ENCODE measurements around the gene ATIC.

ATIC gene

GRCh38 chr2:215370112-215370965 lies 58.5 kb downstream of the ATIC start:
- Histone ChIP-seq H3K27me3 (replicated peaks) (no peaks in the 10 kb centered on the region), H3K36me3 (replicated peaks) (peaks cover 92% of the 10 kb centered on the region), H3K27ac (peak overlapping the region; percentile 32), H3K4me3 (ENCODE audit: low read depth, low read length) (no peak overlapping the region)
- in situ Hi-C loops (cut with HindIII; ENCODE audit: low pct_ligation_motif_present, low sequenced_read_pairs) = no loop called here
- TF ChIP-seq CTCF (IDR thresholded peaks at IDR 0.05; ENCODE audit: low read depth, low read length, missing control alignments) = no peak
- peak; percentile 38 for DNase-seq

DNA sequence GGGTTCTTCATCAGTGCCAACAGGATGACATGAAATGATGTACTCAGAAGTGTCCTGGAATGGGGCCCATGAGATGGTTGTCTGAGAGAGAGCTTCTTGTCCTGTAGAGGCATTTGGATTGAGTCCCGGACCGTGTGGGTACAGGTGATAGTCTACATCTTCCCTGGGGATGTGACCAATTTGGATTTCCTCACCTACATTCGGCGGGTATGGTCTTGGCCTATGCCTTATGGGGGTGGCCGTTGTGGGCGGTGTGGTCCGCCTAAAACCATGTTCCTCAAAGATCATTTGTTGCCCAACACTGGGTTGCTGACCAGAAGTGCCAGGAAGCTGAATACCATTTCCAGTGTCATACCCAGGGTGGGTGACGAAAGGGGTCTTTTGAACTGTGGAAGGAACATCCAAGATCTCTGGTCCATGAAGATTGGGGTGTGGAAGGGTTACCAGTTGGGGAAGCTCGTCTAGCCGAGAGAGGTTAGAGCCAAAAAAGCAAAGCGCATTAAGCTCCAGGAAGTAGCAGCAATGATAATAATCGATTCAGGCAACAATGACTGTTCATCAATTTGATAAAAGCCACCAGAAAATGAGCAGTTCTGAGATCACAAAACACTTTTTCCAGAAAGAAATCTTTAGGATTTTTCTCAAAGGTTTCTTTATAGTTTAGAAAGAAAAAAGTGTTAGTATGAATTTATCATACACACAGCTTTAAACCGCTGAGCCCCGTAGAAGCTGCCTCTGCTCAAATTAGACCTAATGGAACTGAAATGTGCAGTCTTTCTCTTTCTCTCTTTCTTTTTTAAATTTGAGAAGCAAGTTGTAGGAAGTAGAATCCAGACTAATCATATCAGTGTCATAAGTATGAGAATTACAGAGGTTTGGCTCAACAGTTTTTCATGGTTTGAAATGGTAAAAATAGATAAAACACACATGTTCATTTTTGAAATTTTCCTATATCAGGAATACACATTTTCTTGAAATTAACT lies 60.3 kb downstream of the ATIC start:
- peak; percentile 55 for DNase-seq
- Histone ChIP-seq H3K27ac (no peak overlapping the region), H3K27me3 (replicated peaks) (no peaks in the 10 kb centered on the region), H3K4me3 (ENCODE audit: low read depth, low read length) (no peak overlapping the region), H3K36me3 (replicated peaks) (peaks cover 94% of the 10 kb centered on the region)
- no peak for TF ChIP-seq CTCF (IDR thresholded peaks at IDR 0.05; ENCODE audit: low read depth, low read length, missing control alignments)
- in situ Hi-C loops (cut with HindIII; ENCODE audit: low pct_ligation_motif_present, low sequenced_read_pairs) = no loop called here

- H3K27ac ChIP-seq = no peak overlapping the region
- DNase-seq = no peak
- no peaks in the 10 kb centered on the region for H3K27me3 ChIP-seq (replicated peaks)
- peaks cover 93% of the 10 kb centered on the region for H3K36me3 ChIP-seq (replicated peaks)
- H3K4me3 ChIP-seq (ENCODE audit: low read depth, low read length) = no peak overlapping the region
- TF ChIP-seq CTCF (IDR thresholded peaks at IDR 0.05; ENCODE audit: low read depth, low read length, missing control alignments) = no peak
- in situ Hi-C loops (cut with HindIII; ENCODE audit: low pct_ligation_motif_present, low sequenced_read_pairs) = no loop called here
These were observed 61.2 kb downstream of the ATIC start for GRCh38 chr2:215372968-215373649.

DNA sequence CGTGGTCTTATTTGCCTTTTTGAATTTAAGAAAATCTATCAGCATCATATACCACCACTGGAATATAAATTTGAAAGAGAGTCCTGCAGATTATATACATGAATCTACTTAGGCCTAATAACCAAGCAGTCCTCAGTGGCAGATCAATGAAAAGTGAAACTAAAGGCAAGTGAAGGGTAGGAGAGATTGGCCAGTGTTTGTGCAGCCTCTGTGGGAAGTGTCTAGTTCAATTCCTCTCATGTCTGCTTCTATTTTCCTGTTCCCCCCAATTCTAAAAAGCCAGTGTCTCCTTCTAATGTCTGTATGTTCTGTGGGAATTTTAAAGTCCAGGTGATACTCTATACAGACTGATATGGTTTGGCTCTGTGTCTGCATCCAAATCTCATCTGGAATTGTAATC lies 62.1 kb downstream of the ATIC start:
- no peak overlapping the region for H3K4me3 ChIP-seq (ENCODE audit: low read depth, low read length)
- in situ Hi-C loops (cut with HindIII; ENCODE audit: low pct_ligation_motif_present, low sequenced_read_pairs) = no loop called here
- TF ChIP-seq CTCF (IDR thresholded peaks at IDR 0.05; ENCODE audit: low read depth, low read length, missing control alignments) = no peak
- H3K36me3 ChIP-seq (replicated peaks) = peaks cover 94% of the 10 kb centered on the region
- peak overlapping the region; percentile 9 for H3K27ac ChIP-seq
- H3K27me3 ChIP-seq (replicated peaks) = no peaks in the 10 kb centered on the region
- no peak for DNase-seq

- peak overlapping the region; percentile 9 for H3K27ac ChIP-seq
- peaks cover 95% of the 10 kb centered on the region for H3K36me3 ChIP-seq (replicated peaks)
- no peak overlapping the region for H3K4me3 ChIP-seq (ENCODE audit: low read depth, low read length)
- TF ChIP-seq CTCF (IDR thresholded peaks at IDR 0.05; ENCODE audit: low read depth, low read length, missing control alignments) = no peak
- H3K27me3 ChIP-seq (replicated peaks) = no peaks in the 10 kb centered on the region
- DNase-seq = peak; percentile 47
- in situ Hi-C loops (cut with HindIII; ENCODE audit: low pct_ligation_motif_present, low sequenced_read_pairs) = no loop called here
These were observed 63.0 kb downstream of the ATIC start for GRCh38 chr2:215374642-215375466.
